HEK293 (cell line): ENCODE measurements around the gene IREB2.

Experiments used
- HOXA7 ChIP-seq: sonication (generic); formaldehyde crosslinking; IDR thresholded peaks from 2 replicates; pipeline ENCODE4 v1.8.1; 2022; ENCODE audit warnings: missing genetic modification reagents, borderline replicate concordance
- ZBTB17 ChIP-seq: fragments of 450-650 bp; formaldehyde crosslinking; IDR thresholded peaks from 2 replicates; pipeline ENCODE4 v1.5.1; 2016; ENCODE audit warnings: missing biosample characterization, missing genetic modification characterization
- ZBTB20 ChIP-seq: fragments of 450-650 bp; formaldehyde crosslinking; IDR thresholded peaks from 2 replicates; pipeline ENCODE4 v1.5.1; 2016; ENCODE audit warnings: missing biosample characterization, missing genetic modification characterization
- ZBTB48 ChIP-seq: fragments of 450-650 bp; formaldehyde crosslinking; IDR thresholded peaks from 2 replicates; pipeline ENCODE4 v1.5.1; 2016; ENCODE audit warnings: missing biosample characterization, missing genetic modification characterization
- ZIC2 ChIP-seq: fragments of 450-650 bp; formaldehyde crosslinking; IDR thresholded peaks from 2 replicates; pipeline ENCODE4 v1.5.1; 2016; ENCODE audit warnings: missing biosample characterization, missing genetic modification characterization
- ZNF140 ChIP-seq: fragments of 450-650 bp; formaldehyde crosslinking; IDR thresholded peaks from 2 replicates; pipeline ENCODE4 v1.5.1; 2016; ENCODE audit warnings: missing biosample characterization, missing genetic modification characterization
- ZNF16 ChIP-seq: fragments of 450-650 bp; formaldehyde crosslinking; IDR thresholded peaks from 2 replicates; pipeline ENCODE4 v1.5.1; 2016; ENCODE audit warnings: low read depth, missing biosample characterization, missing genetic modification characterization
- ZNF175 ChIP-seq: fragments of 450-650 bp; formaldehyde crosslinking; IDR thresholded peaks from 2 replicates; pipeline ENCODE4 v1.5.1; 2016; ENCODE audit warnings: missing biosample characterization, missing genetic modification characterization
- ZNF184 ChIP-seq: fragments of 450-650 bp; IDR thresholded peaks from 2 replicates; pipeline ENCODE4 v1.5.1; 2018; ENCODE audit warnings: missing biosample characterization, mild to moderate bottlenecking, missing genetic modification characterization
- ZNF19 ChIP-seq: fragments of 450-650 bp; formaldehyde crosslinking; IDR thresholded peaks from 2 replicates; pipeline ENCODE4; 2016; ENCODE audit warnings: missing biosample characterization, missing genetic modification characterization, low read depth
- ZNF23 ChIP-seq: fragments of 450-650 bp; formaldehyde crosslinking; IDR thresholded peaks from 2 replicates; pipeline ENCODE4 v1.5.1; 2016; ENCODE audit warnings: missing biosample characterization, missing genetic modification characterization, borderline replicate concordance
- ZNF311 ChIP-seq: fragments of 450-650 bp; formaldehyde crosslinking; IDR thresholded peaks from 2 replicates; pipeline ENCODE4 v1.5.1; 2017; ENCODE audit warnings: missing biosample characterization, missing genetic modification characterization, borderline replicate concordance
- ZNF341 ChIP-seq: fragments of 450-650 bp; formaldehyde crosslinking; IDR thresholded peaks from 2 replicates; pipeline ENCODE4; 2016; ENCODE audit warnings: low read depth, missing biosample characterization, missing genetic modification characterization
- ZNF37A ChIP-seq: fragments of 450-650 bp; IDR thresholded peaks from 2 replicates; pipeline ENCODE4 v1.5.1; 2018; ENCODE audit warnings: missing biosample characterization, missing genetic modification characterization
- ZNF426 ChIP-seq: fragments of 450-650 bp; formaldehyde crosslinking; IDR thresholded peaks from 2 replicates; pipeline ENCODE4 v1.5.1; 2017; ENCODE audit warnings: missing biosample characterization, missing genetic modification characterization, mild to moderate bottlenecking, inconsistent platforms, moderate library complexity
- ZNF473 ChIP-seq: fragments of 450-650 bp; formaldehyde crosslinking; IDR thresholded peaks from 2 replicates; pipeline ENCODE4 v1.5.1; 2017; ENCODE audit warnings: missing biosample characterization, missing genetic modification characterization
- ZNF561 ChIP-seq: fragments of 450-650 bp; IDR thresholded peaks from 2 replicates; pipeline ENCODE4 v1.5.1; 2018; ENCODE audit warnings: missing biosample characterization, missing genetic modification characterization, borderline replicate concordance
- ZNF621 ChIP-seq: fragments of 450-650 bp; formaldehyde crosslinking; IDR thresholded peaks from 2 replicates; pipeline ENCODE4 v1.5.1; 2017; ENCODE audit warnings: missing biosample characterization, missing genetic modification characterization
- ZNF626 ChIP-seq: fragments of 450-650 bp; sonication (Bioruptor Pico); formaldehyde crosslinking; IDR thresholded peaks from 2 replicates; pipeline ENCODE4 v1.5.1; 2018; ENCODE audit warnings: missing biosample characterization, missing genetic modification characterization, inconsistent platforms
- ZNF660 ChIP-seq: fragments of 450-650 bp; IDR thresholded peaks from 2 replicates; pipeline ENCODE4 v1.5.1; 2018; ENCODE audit warnings: missing biosample characterization, mild to moderate bottlenecking, missing genetic modification characterization
- ZNF791 ChIP-seq: fragments of 450-650 bp; formaldehyde crosslinking; IDR thresholded peaks from 2 replicates; pipeline ENCODE4 v1.5.1; 2016; ENCODE audit warnings: missing biosample characterization, missing genetic modification characterization
- ZNF792 ChIP-seq: fragments of 450-650 bp; formaldehyde crosslinking; IDR thresholded peaks from 2 replicates; pipeline ENCODE4 v1.5.1; 2016; ENCODE audit warnings: missing biosample characterization, missing genetic modification characterization
- ZNF830 ChIP-seq: fragments of 450-650 bp; IDR thresholded peaks from 2 replicates; pipeline ENCODE4 v1.5.0; 2018; ENCODE audit warnings: missing biosample characterization, missing genetic modification characterization, low read depth, mild to moderate bottlenecking, moderate library complexity
- TF ChIP-seq, protein P1 (sequence below): fragments of 450-650 bp; formaldehyde crosslinking; IDR thresholded peaks from 2 replicates; pipeline ENCODE4 v1.5.1; 2016; ENCODE audit warnings: missing biosample characterization, missing genetic modification characterization, borderline replicate concordance
- TF ChIP-seq, protein P2 (sequence below): fragments of 450-650 bp; formaldehyde crosslinking; IDR thresholded peaks from 2 replicates; pipeline ENCODE4 v1.5.1; 2017; ENCODE audit warnings: missing biosample characterization, missing genetic modification characterization
- TF ChIP-seq, protein P3 (sequence below): fragments of 450-650 bp; formaldehyde crosslinking; IDR thresholded peaks from 2 replicates; pipeline ENCODE4 v1.5.1; 2016; ENCODE audit warnings: missing biosample characterization, missing genetic modification characterization
- TF ChIP-seq, protein P4 (sequence below): fragments of 450-650 bp; formaldehyde crosslinking; IDR thresholded peaks from 2 replicates; pipeline ENCODE4 v1.5.1; 2016; ENCODE audit warnings: missing biosample characterization, missing genetic modification characterization
- TF ChIP-seq, protein P5 (sequence below): fragments of 450-650 bp; formaldehyde crosslinking; IDR thresholded peaks from 2 replicates; pipeline ENCODE4 v1.5.1; 2016; ENCODE audit warnings: missing biosample characterization, missing genetic modification characterization

IREB2 gene

GRCh38 chr15:78394981-78395616, 42.9 kb upstream of the IREB2 start (continued):
- TF ChIP-seq ZNF311 (tag by site-specific recombination): no peak
- no peak for TF ChIP-seq ZNF791
- TF ChIP-seq, protein P1, sequence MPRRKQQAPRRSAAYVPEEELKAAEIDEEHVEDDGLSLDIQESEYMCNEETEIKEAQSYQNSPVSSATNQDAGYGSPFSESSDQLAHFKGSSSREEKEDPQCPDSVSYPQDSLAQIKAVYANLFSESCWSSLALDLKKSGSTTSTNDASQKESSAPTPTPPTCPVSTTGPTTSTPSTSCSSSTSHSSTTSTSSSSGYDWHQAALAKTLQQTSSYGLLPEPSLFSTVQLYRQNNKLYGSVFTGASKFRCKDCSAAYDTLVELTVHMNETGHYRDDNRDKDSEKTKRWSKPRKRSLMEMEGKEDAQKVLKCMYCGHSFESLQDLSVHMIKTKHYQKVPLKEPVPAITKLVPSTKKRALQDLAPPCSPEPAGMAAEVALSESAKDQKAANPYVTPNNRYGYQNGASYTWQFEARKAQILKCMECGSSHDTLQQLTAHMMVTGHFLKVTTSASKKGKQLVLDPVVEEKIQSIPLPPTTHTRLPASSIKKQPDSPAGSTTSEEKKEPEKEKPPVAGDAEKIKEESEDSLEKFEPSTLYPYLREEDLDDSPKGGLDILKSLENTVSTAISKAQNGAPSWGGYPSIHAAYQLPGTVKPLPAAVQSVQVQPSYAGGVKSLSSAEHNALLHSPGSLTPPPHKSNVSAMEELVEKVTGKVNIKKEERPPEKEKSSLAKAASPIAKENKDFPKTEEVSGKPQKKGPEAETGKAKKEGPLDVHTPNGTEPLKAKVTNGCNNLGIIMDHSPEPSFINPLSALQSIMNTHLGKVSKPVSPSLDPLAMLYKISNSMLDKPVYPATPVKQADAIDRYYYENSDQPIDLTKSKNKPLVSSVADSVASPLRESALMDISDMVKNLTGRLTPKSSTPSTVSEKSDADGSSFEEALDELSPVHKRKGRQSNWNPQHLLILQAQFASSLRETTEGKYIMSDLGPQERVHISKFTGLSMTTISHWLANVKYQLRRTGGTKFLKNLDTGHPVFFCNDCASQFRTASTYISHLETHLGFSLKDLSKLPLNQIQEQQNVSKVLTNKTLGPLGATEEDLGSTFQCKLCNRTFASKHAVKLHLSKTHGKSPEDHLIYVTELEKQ (tag by site-specific recombination): no peak
- no peak for TF ChIP-seq ZNF426 (tag by site-specific recombination)
- TF ChIP-seq ZNF621 (tag by site-specific recombination): no peak
- no peak for TF ChIP-seq ZNF792 (tag by site-specific recombination)
- peak; percentile 48; the same call in 1 of the 2 replicates for TF ChIP-seq ZNF561 (tag by site-specific recombination)
- TF ChIP-seq, protein P2, sequence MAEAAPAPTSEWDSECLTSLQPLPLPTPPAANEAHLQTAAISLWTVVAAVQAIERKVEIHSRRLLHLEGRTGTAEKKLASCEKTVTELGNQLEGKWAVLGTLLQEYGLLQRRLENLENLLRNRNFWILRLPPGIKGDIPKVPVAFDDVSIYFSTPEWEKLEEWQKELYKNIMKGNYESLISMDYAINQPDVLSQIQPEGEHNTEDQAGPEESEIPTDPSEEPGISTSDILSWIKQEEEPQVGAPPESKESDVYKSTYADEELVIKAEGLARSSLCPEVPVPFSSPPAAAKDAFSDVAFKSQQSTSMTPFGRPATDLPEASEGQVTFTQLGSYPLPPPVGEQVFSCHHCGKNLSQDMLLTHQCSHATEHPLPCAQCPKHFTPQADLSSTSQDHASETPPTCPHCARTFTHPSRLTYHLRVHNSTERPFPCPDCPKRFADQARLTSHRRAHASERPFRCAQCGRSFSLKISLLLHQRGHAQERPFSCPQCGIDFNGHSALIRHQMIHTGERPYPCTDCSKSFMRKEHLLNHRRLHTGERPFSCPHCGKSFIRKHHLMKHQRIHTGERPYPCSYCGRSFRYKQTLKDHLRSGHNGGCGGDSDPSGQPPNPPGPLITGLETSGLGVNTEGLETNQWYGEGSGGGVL (tag by site-specific recombination): no peak
- no peak for TF ChIP-seq ZNF660 (tag by site-specific recombination)
- no peak for TF ChIP-seq ZNF16 (tag by site-specific recombination)
- TF ChIP-seq, protein P3, sequence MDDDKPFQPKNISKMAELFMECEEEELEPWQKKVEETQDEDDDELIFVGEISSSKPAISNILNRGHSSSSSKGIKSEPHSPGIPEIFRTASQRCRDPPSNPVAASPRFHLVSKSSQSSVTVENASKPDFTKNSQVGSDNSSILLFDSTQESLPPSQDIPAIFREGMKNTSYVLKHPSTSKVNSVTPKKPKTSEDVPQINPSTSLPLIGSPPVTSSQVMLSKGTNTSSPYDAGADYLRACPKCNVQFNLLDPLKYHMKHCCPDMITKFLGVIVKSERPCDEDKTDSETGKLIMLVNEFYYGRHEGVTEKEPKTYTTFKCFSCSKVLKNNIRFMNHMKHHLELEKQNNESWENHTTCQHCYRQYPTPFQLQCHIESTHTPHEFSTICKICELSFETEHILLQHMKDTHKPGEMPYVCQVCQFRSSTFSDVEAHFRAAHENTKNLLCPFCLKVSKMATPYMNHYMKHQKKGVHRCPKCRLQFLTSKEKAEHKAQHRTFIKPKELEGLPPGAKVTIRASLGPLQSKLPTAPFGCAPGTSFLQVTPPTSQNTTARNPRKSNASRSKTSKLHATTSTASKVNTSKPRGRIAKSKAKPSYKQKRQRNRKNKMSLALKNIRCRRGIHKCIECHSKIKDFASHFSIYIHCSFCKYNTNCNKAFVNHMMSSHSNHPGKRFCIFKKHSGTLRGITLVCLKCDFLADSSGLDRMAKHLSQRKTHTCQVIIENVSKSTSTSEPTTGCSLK (tag by site-specific recombination): no peak
- no peak for TF ChIP-seq ZBTB20 (tag by site-specific recombination)
- no peak for TF ChIP-seq ZBTB48 (tag by site-specific recombination)
- no peak for TF ChIP-seq ZNF473 (tag by site-specific recombination)
- TF ChIP-seq ZNF626 (tag by site-specific recombination): no peak
- no peak for TF ChIP-seq ZNF140 (tag by site-specific recombination)
- TF ChIP-seq ZNF830 (tag by site-specific recombination): no peak
- TF ChIP-seq, protein P4, sequence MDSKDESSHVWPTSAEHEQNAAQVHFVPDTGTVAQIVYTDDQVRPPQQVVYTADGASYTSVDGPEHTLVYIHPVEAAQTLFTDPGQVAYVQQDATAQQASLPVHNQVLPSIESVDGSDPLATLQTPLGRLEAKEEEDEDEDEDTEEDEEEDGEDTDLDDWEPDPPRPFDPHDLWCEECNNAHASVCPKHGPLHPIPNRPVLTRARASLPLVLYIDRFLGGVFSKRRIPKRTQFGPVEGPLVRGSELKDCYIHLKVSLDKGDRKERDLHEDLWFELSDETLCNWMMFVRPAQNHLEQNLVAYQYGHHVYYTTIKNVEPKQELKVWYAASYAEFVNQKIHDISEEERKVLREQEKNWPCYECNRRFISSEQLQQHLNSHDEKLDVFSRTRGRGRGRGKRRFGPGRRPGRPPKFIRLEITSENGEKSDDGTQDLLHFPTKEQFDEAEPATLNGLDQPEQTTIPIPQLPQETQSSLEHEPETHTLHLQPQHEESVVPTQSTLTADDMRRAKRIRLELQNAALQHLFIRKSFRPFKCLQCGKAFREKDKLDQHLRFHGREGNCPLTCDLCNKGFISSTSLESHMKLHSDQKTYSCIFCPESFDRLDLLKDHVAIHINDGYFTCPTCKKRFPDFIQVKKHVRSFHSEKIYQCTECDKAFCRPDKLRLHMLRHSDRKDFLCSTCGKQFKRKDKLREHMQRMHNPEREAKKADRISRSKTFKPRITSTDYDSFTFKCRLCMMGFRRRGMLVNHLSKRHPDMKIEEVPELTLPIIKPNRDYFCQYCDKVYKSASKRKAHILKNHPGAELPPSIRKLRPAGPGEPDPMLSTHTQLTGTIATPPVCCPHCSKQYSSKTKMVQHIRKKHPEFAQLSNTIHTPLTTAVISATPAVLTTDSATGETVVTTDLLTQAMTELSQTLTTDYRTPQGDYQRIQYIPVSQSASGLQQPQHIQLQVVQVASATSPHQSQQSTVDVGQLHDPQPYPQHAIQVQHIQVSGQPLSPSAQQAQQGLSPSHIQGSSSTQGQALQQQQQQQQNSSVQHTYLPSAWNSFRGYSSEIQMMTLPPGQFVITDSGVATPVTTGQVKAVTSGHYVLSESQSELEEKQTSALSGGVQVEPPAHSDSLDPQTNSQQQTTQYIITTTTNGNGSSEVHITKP (tag by site-specific recombination): no peak
- no peak for TF ChIP-seq ZBTB17 (tag by site-specific recombination)
- TF ChIP-seq ZNF341: peak; percentile 39; the same call in 1 of the 2 replicates
- TF ChIP-seq ZNF37A (tag by site-specific recombination): no peak
- no peak for TF ChIP-seq ZNF184 (tag by site-specific recombination)
- TF ChIP-seq ZIC2 (tag by site-specific recombination): peak; percentile 100
- no peak for TF ChIP-seq HOXA7
- TF ChIP-seq ZNF23 (tag by site-specific recombination): no peak
- no peak for TF ChIP-seq ZNF175 (tag by site-specific recombination)
- TF ChIP-seq, protein P5, sequence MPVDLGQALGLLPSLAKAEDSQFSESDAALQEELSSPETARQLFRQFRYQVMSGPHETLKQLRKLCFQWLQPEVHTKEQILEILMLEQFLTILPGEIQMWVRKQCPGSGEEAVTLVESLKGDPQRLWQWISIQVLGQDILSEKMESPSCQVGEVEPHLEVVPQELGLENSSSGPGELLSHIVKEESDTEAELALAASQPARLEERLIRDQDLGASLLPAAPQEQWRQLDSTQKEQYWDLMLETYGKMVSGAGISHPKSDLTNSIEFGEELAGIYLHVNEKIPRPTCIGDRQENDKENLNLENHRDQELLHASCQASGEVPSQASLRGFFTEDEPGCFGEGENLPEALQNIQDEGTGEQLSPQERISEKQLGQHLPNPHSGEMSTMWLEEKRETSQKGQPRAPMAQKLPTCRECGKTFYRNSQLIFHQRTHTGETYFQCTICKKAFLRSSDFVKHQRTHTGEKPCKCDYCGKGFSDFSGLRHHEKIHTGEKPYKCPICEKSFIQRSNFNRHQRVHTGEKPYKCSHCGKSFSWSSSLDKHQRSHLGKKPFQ (tag by site-specific recombination): no peak
- TF ChIP-seq ZNF19 (tag by site-specific recombination): no peak
